Measurements from ENCODE around the gene CFAP45. TPM values are rescaled to one million over a fixed set of nuclear protein-coding genes. Genes with fewer than 3 reads are reported as not detected.

Gene CFAP45
- total RNA-seq, 2 donors from 2014 or later: 0.49 to 0.55 TPM

GRCh38 chr1:159847231-159847630 lies 52.7 kb downstream of the CFAP45 start:
- Mint-ChIP-seq H3K36me3 (ENCODE audit: low read depth) (no peaks in the 10 kb centered on the region), H3K27ac (no peak overlapping the region), H3K4me1 (peaks cover 12% of the 10 kb centered on the region), H3K27me3 (ENCODE audit: insufficient read depth) (peaks cover 34% of the 10 kb centered on the region), H3K4me3 (no peak overlapping the region), H3K9me3 (no peaks in the 10 kb centered on the region)
- peaks cover 5% of the 10 kb centered on the region for H3K27me3 ChIP-seq (ENCODE audit: control insufficient read depth, insufficient read depth, low read length, poor library complexity, severe bottlenecking)
- H3K9me3 ChIP-seq (ENCODE audit: control insufficient read depth, low read length): no peaks in the 10 kb centered on the region
- no peak overlapping the region for H3K4me3 ChIP-seq (ENCODE audit: low read length)
- no peaks in the 10 kb centered on the region for H3K4me1 ChIP-seq (ENCODE audit: control insufficient read depth, insufficient read depth, low read length)
- no peak for TF ChIP-seq CTCF (conservative IDR thresholded peaks at IDR 0.05)
- 80 to 90% methylated on average over 1 to 4 of the region's 4 CpGs for WGBS, 2 experiments (ENCODE audit: insufficient coverage in 1 of 2, insufficient read length in 1 of 2)
- no peak overlapping the region for H3K27ac ChIP-seq (ENCODE audit: low read depth, low read length)
- DNase-seq: no peak
- no peak overlapping the region for H3K9ac ChIP-seq (ENCODE audit: extremely low read depth, low read length, poor library complexity, severe bottlenecking)
- H3K36me3 ChIP-seq (ENCODE audit: control insufficient read depth, insufficient read depth, low read length): no peaks in the 10 kb centered on the region

- Histone ChIP-seq H3K27ac (ENCODE audit: low read depth, low read length) (no peak overlapping the region), H3K9ac (ENCODE audit: extremely low read depth, low read length, poor library complexity, severe bottlenecking) (no peak overlapping the region), H3K4me3 (ENCODE audit: low read length) (no peak overlapping the region), H3K27me3 (ENCODE audit: control insufficient read depth, insufficient read depth, low read length, poor library complexity, severe bottlenecking) (peaks cover 5% of the 10 kb centered on the region), H3K4me1 (ENCODE audit: control insufficient read depth, insufficient read depth, low read length) (no peaks in the 10 kb centered on the region), H3K9me3 (ENCODE audit: control insufficient read depth, low read length) (no peaks in the 10 kb centered on the region), H3K36me3 (ENCODE audit: control insufficient read depth, insufficient read depth, low read length) (no peaks in the 10 kb centered on the region)
- Mint-ChIP-seq H3K4me3 (no peak overlapping the region), H3K27ac (peak overlapping the region; percentile 11), H3K4me1 (peaks cover 12% of the 10 kb centered on the region), H3K36me3 (ENCODE audit: low read depth) (no peaks in the 10 kb centered on the region), H3K27me3 (ENCODE audit: insufficient read depth) (peaks cover 29% of the 10 kb centered on the region), H3K9me3 (no peaks in the 10 kb centered on the region)
- DNase-seq: no peak
- WGBS, 2 experiments (ENCODE audit: insufficient coverage in 1 of 2, insufficient read length in 1 of 2): 86 to 89% methylated on average over 12 to 13 of the region's 13 CpGs
- TF ChIP-seq CTCF (conservative IDR thresholded peaks at IDR 0.05): no peak
Measured at GRCh38 chr1:159845751-159846629, 54.0 kb downstream of the CFAP45 start.

GRCh38 chr1:159843459-159843858 lies 56.5 kb downstream of the CFAP45 start:
- no peak for TF ChIP-seq CTCF (conservative IDR thresholded peaks at IDR 0.05)
- Histone ChIP-seq H3K27ac (ENCODE audit: low read depth, low read length) (no peak overlapping the region), H3K4me3 (ENCODE audit: low read length) (no peak overlapping the region), H3K9me3 (ENCODE audit: control insufficient read depth, low read length) (no peaks in the 10 kb centered on the region), H3K4me1 (ENCODE audit: control insufficient read depth, insufficient read depth, low read length) (peaks cover 11% of the 10 kb centered on the region), H3K27me3 (ENCODE audit: control insufficient read depth, insufficient read depth, low read length, poor library complexity, severe bottlenecking) (no peaks in the 10 kb centered on the region), H3K36me3 (ENCODE audit: control insufficient read depth, insufficient read depth, low read length) (no peaks in the 10 kb centered on the region), H3K9ac (ENCODE audit: extremely low read depth, low read length, poor library complexity, severe bottlenecking) (no peak overlapping the region)
- 95 to 96% methylated on average over 4 of the region's 4 CpGs for WGBS, 2 experiments (ENCODE audit: insufficient coverage in 1 of 2, insufficient read length in 1 of 2)
- DNase-seq: no peak
- no peaks in the 10 kb centered on the region for H3K9me3 Mint-ChIP-seq
- H3K4me3 Mint-ChIP-seq: no peak overlapping the region
- H3K36me3 Mint-ChIP-seq (ENCODE audit: low read depth): no peaks in the 10 kb centered on the region
- H3K27ac Mint-ChIP-seq: no peak overlapping the region
- H3K27me3 Mint-ChIP-seq (ENCODE audit: insufficient read depth): peaks cover 19% of the 10 kb centered on the region
- H3K4me1 Mint-ChIP-seq: peaks cover 24% of the 10 kb centered on the region

All from endodermal cell (in vitro differentiated cells).